Measurements from ENCODE around the gene SOCS7. TPM values are rescaled to one million over a fixed set of nuclear protein-coding genes. Genes with fewer than 3 reads are reported as not detected.

Gene SOCS7
- total and polyA plus RNA-seq, 2 of the 4 experiments (the other 2 are of a cell fraction) = 6.5 to 6.8 TPM

GRCh38 chr17:38338053-38338452, 13.6 kb upstream of the SOCS7 start:
- CTCF ChIA-PET = no interaction called here
- H3K4me1 ChIP-seq (ENCODE audit: control insufficient read depth, insufficient read depth, low read length) = no peaks in the 10 kb centered on the region
- no peak overlapping the region for H2BK20ac ChIP-seq (ENCODE audit: low read depth, low read length)
- no peaks in the 10 kb centered on the region; the same call in 1 of the 2 replicates for H4K20me1 ChIP-seq (ENCODE audit: insufficient read depth, low read length)
- H3K4ac ChIP-seq (ENCODE audit: low read depth, low read length) = no peak overlapping the region
- POLR2A ChIA-PET (ENCODE audit: unreplicated experiment) = no interaction called here
- H3K18ac ChIP-seq (ENCODE audit: low read depth, low read length) = no peak overlapping the region
- no peak overlapping the region for H3K4me2 ChIP-seq (ENCODE audit: low read depth, low read length)
- no peaks in the 10 kb centered on the region for H3K9me3 ChIP-seq (ENCODE audit: control insufficient read depth, insufficient read depth, low read length)
- H2BK5ac ChIP-seq (ENCODE audit: low read depth, low read length, poor library complexity, severe bottlenecking) = no peak overlapping the region
- H3K27ac ChIP-seq (ENCODE audit: insufficient read depth, low read length) = no peak overlapping the region
- peaks cover 66% of the 10 kb centered on the region for H3K27me3 ChIP-seq (ENCODE audit: control insufficient read depth, insufficient read depth, low read length)
- intact Hi-C loops (cut with micrococcal nuclease) (no loop called here), dilution Hi-C loops (cut with HindIII; ENCODE audit: low sequenced_read_pairs, unreplicated experiment) (no loop called here), in situ Hi-C loops (cut with MboI; ENCODE audit: low sequenced_read_pairs) (no loop called here)
- H2AK5ac ChIP-seq (ENCODE audit: low read depth, low read length) = no peak overlapping the region
- TF ChIP-seq BHLHE40 (IDR thresholded peaks at IDR 0.05; ENCODE audit: low read depth, low read length) (no peak), MAZ (IDR thresholded peaks at IDR 0.05; ENCODE audit: borderline replicate concordance, low read depth, low read length) (no peak), RAD21 (IDR thresholded peaks at IDR 0.05; ENCODE audit: low read length) (no peak), MAFK (IDR thresholded peaks at IDR 0.05; ENCODE audit: low read depth, low read length) (no peak), FOS (IDR thresholded peaks at IDR 0.05; ENCODE audit: low read depth, low read length) (no peak), NFE2L2 (IDR thresholded peaks at IDR 0.05; ENCODE audit: low read depth, low read length) (no peak), RCOR1 (IDR thresholded peaks at IDR 0.05; ENCODE audit: insufficient replicate concordance, low read length) (no peak), USF2 (IDR thresholded peaks at IDR 0.05; ENCODE audit: low read depth, low read length) (no peak), CTCF (conservative IDR thresholded peaks at IDR 0.05; ENCODE audit: low read depth, low read length) (no peak), CEBPB (IDR thresholded peaks at IDR 0.05; ENCODE audit: low read depth, low read length) (no peak), POLR2A (IDR thresholded peaks at IDR 0.05; ENCODE audit: low read depth, low read length) (no peak), SMC3 (IDR thresholded peaks at IDR 0.05; ENCODE audit: low read depth, low read length) (no peak)
- H4K5ac ChIP-seq (ENCODE audit: low read depth, low read length) = no peak overlapping the region
- no TSS peak for BruUV-seq (replicated peaks)
- H3K56ac ChIP-seq (ENCODE audit: extremely low read depth, insufficient read depth, low read length) = no peak overlapping the region
- no peak overlapping the region for H2AFZ ChIP-seq (replicated peaks; ENCODE audit: low read length, poor library complexity)
- H3K36me3 ChIP-seq (ENCODE audit: control insufficient read depth, insufficient read depth, low read length) = no peaks in the 10 kb centered on the region
- no CpG with 5 or more reads among the region's 5 CpGs for WGBS, 2 experiments (ENCODE audit: extremely low coverage in 2 of 2, insufficient read length in 1 of 2)
- H2BK120ac ChIP-seq (ENCODE audit: low read depth, low read length) = no peak overlapping the region
- H3K9me1 ChIP-seq (ENCODE audit: insufficient read depth, low read length) = 0 out of 2 replicates have a peak, but pooled peaks cover 2% of the 10 kb centered on the region
- H4K8ac ChIP-seq (ENCODE audit: low read depth in 2 of 2, low read length in 2 of 2) = no peak overlapping the region
- no peak overlapping the region for H3K4me3 ChIP-seq (ENCODE audit: insufficient read depth, low read depth, low read length)
- DNase-seq (no peak), ATAC-seq (ENCODE audit: low read depth) (no peak)
- H3K79me1 ChIP-seq (ENCODE audit: low read depth in 1 of 2, low read length in 2 of 2) = no peaks in the 10 kb centered on the region
- H4K91ac ChIP-seq (ENCODE audit: insufficient read depth, low read depth, low read length) = no peak overlapping the region
- H3K23ac ChIP-seq (ENCODE audit: low read depth, low read length) = no peak overlapping the region
- no peak overlapping the region for H3K14ac ChIP-seq (replicated peaks; ENCODE audit: low read depth, low read length)
- H2BK15ac ChIP-seq (ENCODE audit: low read depth, low read length) = no peak overlapping the region
- H2AK9ac ChIP-seq (replicated peaks; ENCODE audit: low read depth, low read length, poor library complexity) = peak overlapping the region; percentile 72
- H3K9ac ChIP-seq (ENCODE audit: low read depth, low read length) = no peak overlapping the region
